Colonic mucosa (tissue), 4 donors: ENCODE results near the gene TPD52L3. TPM values are rescaled to one million over a fixed set of nuclear protein-coding genes. Genes with fewer than 3 reads are reported as not detected.

Experiments
- DNase-seq: peaks from one replicate; pipeline ENCODE4 v3.0.0-alpha.2; 2020
- H3K27ac ChIP-seq: fragments of 200-600 bp; one replicate; pipeline ENCODE4 v1.8.0; 2021
- H3K27me3 ChIP-seq: fragments of 200-600 bp; one replicate; pipeline ENCODE4 v1.8.0; 2021
- H3K36me3 ChIP-seq: fragments of 200-600 bp; one replicate; pipeline ENCODE4 v1.8.0; 2021
- H3K4me1 ChIP-seq: fragments of 200-600 bp; one replicate; pipeline ENCODE4 v1.8.0; 2021; ENCODE audit warnings: mild to moderate bottlenecking
- H3K4me3 ChIP-seq: fragments of 200-600 bp; one replicate; pipeline ENCODE4 v1.8.0; 2021
- H3K9ac ChIP-seq, 2 donors: one replicate each; pipeline ENCODE4 v1.7.0; 2013; ENCODE audit warnings: control low read depth in 2 of 2, low read depth in 2 of 2, low read length in 2 of 2
- H3K9me3 ChIP-seq: fragments of 200-600 bp; one replicate; pipeline ENCODE4 v1.8.0; 2021
- CTCF ChIP-seq: fragments of 200-600 bp; IDR thresholded peaks from one replicate; pipeline ENCODE4 v1.8.0; 2022; ENCODE audit warnings: antibody characterized with exemption, mild to moderate bottlenecking
- intact Hi-C: fragments of 100-400 bp; cut with DNase I; formaldehyde crosslinking; loops from one replicate; pipeline ENCODE4 v1.14.1; 2022
- total RNA-seq, 2 donors: library from RNA; stranded (reverse); fragmentation: NEBNext Ultra II Directional in 1 of 2; extraction: Animal tissue kit (Norgen Biotek cat#: 25700) in 1 of 2; gene quantifications; one replicate each; pipeline ENCODE4 v1.2.1, GENCODE V29; 2021
- donor health status: healthy.
- donor health status: DM: no; HTN: no; CAD: no.
- donor health status: DM: no; HTN: no; CAD: no.

The TPD52L3 gene
- total RNA-seq, 2 donors from 2014 or later, result not detected

GRCh38 chr9:6368831-6369230 lies 40.7 kb downstream of the TPD52L3 start:
- Histone ChIP-seq H3K4me1 (no peaks in the 10 kb centered on the region), H3K36me3 (no peaks in the 10 kb centered on the region), H3K4me3 (no peak overlapping the region), H3K9me3 (no peaks in the 10 kb centered on the region), H3K9ac (no peak overlapping the region), H3K27ac (no peak overlapping the region), H3K27me3 (no peaks in the 10 kb centered on the region)
- no peak for TF ChIP-seq CTCF
- no peak for DNase-seq
- intact Hi-C loops, result no loop called here

Other genes starting within 250 kb of the TPD52L3 start
- 10 to 100 TPM in 1 of 2 donors, 1 to 10 TPM in 1; 5.0 to 16.4 TPM for gene IL33, start 112.6 kb upstream of the TPD52L3 start, total RNA-seq
- gene UHRF2, start 84.8 kb downstream of the TPD52L3 start, total RNA-seq, result 10 to 100 TPM; 30.8 to 33.4 TPM